Nephron progenitor cell (in vitro differentiated cells): ENCODE results near the gene F13A1.

Experiments used
- DNase-seq: peaks from one replicate; pipeline ENCODE4 v3.0.0; 2021
- H3K27ac Mint-ChIP-seq: 2 replicates; pipeline ENCODE4 v1.8.0; 2021; ENCODE audit warnings: mild to moderate bottlenecking, moderate library complexity, mixed read lengths
- H3K27me3 Mint-ChIP-seq: 2 replicates; pipeline ENCODE4 v1.8.0; 2021; ENCODE audit warnings: mild to moderate bottlenecking, low read depth, mixed read lengths; ENCODE audit not compliant: poor library complexity
- H3K36me3 Mint-ChIP-seq: 2 replicates; pipeline ENCODE4 v1.8.0; 2021; ENCODE audit warnings: low read depth, mixed read lengths
- H3K4me1 Mint-ChIP-seq: 2 replicates; pipeline ENCODE4 v1.8.0; 2021; ENCODE audit warnings: mixed read lengths
- H3K4me3 Mint-ChIP-seq: 2 replicates; pipeline ENCODE4 v1.8.0; 2021; ENCODE audit warnings: mild to moderate bottlenecking, moderate library complexity, mixed read lengths
- H3K9me3 Mint-ChIP-seq: 2 replicates; pipeline ENCODE4 v1.8.0; 2021; ENCODE audit warnings: mild to moderate bottlenecking, moderate library complexity, mixed read lengths
- TF ChIP-seq, protein P1 (sequence below): fragments of 200-600 bp; sonication (generic); IDR thresholded peaks from 2 replicates; pipeline ENCODE4 v1.5.0; 2021; ENCODE audit warnings: antibody characterized with exemption

Gene F13A1

DNA sequence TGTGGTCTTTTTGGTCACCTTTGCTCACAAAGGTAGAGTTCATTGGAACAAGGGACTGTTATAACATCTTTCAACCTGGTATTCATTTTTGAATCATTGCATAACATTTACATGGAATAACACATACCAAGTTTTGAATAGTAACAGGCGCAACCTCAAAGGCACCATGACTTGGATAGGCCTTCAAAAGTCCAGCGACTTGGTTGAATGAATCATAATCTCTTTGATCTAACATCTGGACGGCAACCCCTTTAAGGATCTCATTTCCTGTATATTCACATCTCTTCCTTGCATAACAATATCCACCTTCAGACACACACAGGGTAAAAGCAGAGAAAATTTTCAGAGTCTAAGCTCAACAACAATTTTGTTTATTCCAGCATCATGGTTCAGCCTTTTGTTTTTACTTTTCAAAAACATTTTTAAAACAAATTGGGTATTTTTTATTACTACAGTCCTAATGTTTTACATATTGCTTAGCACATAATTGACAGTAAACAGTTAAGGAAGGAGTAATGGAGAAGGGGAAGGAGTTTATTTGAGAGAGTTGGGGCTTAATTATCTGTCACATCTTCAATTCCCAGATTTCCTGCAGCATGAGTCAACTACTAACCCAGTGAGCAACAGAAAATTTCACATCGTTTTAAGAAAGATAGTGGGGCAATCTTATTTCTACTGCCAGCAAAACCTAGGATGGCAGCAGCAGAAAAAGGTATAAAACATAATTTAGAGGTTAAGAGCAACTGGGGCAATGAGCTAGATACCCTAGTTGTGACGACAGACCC lies 41.8 kb upstream of the F13A1 start:
- DNase-seq, result no peak
- Mint-ChIP-seq H3K9me3 (no peaks in the 10 kb centered on the region), H3K27ac (no peak overlapping the region), H3K4me1 (no peaks in the 10 kb centered on the region), H3K36me3 (no peaks in the 10 kb centered on the region), H3K27me3 (peaks cover 8% of the 10 kb centered on the region), H3K4me3 (no peak overlapping the region)
- TF ChIP-seq, protein P1, sequence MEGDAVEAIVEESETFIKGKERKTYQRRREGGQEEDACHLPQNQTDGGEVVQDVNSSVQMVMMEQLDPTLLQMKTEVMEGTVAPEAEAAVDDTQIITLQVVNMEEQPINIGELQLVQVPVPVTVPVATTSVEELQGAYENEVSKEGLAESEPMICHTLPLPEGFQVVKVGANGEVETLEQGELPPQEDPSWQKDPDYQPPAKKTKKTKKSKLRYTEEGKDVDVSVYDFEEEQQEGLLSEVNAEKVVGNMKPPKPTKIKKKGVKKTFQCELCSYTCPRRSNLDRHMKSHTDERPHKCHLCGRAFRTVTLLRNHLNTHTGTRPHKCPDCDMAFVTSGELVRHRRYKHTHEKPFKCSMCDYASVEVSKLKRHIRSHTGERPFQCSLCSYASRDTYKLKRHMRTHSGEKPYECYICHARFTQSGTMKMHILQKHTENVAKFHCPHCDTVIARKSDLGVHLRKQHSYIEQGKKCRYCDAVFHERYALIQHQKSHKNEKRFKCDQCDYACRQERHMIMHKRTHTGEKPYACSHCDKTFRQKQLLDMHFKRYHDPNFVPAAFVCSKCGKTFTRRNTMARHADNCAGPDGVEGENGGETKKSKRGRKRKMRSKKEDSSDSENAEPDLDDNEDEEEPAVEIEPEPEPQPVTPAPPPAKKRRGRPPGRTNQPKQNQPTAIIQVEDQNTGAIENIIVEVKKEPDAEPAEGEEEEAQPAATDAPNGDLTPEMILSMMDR, result no peak

DNA sequence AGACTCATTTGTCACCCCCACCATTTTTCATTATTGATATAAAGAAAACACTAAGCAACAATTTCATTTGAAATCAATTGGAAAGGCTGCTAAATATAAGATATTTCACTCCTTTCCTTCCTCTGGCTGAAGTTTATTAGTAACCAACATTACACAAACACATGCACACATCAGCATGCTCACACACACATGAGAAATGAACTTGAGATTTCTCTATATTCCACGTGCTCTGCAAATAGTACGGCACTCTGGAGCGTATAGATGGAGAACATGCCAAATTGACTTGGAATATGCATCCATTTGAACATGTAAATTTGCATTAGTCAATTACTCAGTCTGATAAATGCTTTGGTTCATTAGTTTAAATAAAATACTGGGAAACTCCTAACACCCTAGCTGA lies 37.1 kb upstream of the F13A1 start:
- no peaks in the 10 kb centered on the region for H3K36me3 Mint-ChIP-seq
- H3K9me3 Mint-ChIP-seq, result no peaks in the 10 kb centered on the region
- H3K4me3 Mint-ChIP-seq, result no peak overlapping the region
- no peak overlapping the region for H3K27ac Mint-ChIP-seq
- DNase-seq, result no peak
- TF ChIP-seq, protein P1, result no peak
- H3K4me1 Mint-ChIP-seq, result peaks cover 4% of the 10 kb centered on the region
- H3K27me3 Mint-ChIP-seq, result peaks cover 16% of the 10 kb centered on the region

DNA sequence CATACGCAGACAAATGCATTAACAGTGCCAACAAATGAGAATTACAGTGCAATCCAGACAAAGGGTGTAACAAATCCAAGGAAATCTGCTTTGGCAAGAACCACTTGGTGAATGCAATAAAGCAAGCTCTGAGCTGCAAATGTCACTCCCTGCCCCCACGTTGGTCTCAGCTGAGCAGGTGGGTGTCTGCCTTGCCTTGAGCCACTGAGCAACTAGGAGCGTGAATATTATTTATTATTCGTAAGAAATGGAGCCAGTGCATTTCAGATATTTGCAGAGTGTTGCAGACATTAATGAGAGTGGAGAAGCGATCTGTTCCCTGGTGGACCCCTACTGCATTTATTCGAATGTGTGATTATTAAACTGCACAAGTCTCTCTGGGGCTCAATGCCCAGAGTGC lies 36.6 kb upstream of the F13A1 start:
- Mint-ChIP-seq H3K4me3 (no peak overlapping the region), H3K27me3 (peaks cover 19% of the 10 kb centered on the region), H3K27ac (no peak overlapping the region), H3K9me3 (no peaks in the 10 kb centered on the region), H3K36me3 (no peaks in the 10 kb centered on the region), H3K4me1 (peaks cover 4% of the 10 kb centered on the region)
- TF ChIP-seq, protein P1, result no peak
- no peak for DNase-seq

DNA sequence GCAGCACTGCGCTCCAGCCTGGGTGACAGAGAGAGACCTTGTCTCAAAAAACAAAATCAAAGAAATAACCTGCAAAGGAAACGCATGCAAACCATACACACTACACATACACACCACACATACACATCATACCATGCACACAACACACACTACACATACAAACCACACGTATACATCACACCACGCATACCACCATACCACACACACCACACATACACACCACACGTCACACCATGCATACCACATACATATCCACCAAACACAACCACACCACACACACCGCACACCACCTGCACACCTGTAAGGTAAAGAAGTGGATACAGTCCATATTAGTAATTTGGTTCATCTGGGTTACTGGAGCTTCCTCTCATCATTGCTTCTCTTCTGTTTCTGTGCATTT lies 32.3 kb upstream of the F13A1 start:
- no peak for DNase-seq
- TF ChIP-seq, protein P1, result no peak
- Mint-ChIP-seq H3K9me3 (no peaks in the 10 kb centered on the region), H3K4me1 (peaks cover 4% of the 10 kb centered on the region), H3K4me3 (no peak overlapping the region), H3K36me3 (no peaks in the 10 kb centered on the region), H3K27me3 (peaks cover 34% of the 10 kb centered on the region), H3K27ac (no peak overlapping the region)

DNA sequence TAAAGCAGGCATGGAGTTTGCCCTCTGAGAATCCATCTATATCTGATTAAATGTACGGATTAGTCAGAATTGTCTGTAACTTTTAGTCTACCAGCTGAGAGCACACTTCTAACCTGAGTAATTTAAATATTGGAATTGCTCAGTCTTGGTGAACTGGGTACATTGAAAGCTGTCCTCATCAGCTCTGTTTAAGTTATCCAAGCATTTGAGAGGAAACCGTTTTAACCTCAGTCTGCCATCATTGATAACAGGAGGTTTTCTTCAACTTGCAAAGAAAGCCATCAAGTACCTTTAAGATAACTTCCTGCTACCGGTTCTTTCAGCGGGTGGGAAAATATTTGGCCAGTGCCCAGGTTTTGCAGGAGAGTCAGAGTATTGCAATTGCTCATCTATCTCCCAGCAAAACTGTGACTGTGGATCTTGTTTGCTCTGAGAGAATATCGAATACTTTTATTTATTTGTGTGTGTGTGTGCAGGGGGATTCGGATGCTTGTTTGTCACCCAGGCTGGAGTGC lies 31.1 kb upstream of the F13A1 start:
- DNase-seq, result no peak
- H3K4me1 Mint-ChIP-seq, result peaks cover 1% of the 10 kb centered on the region
- H3K36me3 Mint-ChIP-seq, result no peaks in the 10 kb centered on the region
- H3K4me3 Mint-ChIP-seq, result no peak overlapping the region
- H3K27me3 Mint-ChIP-seq, result peaks cover 34% of the 10 kb centered on the region
- H3K9me3 Mint-ChIP-seq, result no peaks in the 10 kb centered on the region
- H3K27ac Mint-ChIP-seq, result no peak overlapping the region
- TF ChIP-seq, protein P1, result no peak

DNA sequence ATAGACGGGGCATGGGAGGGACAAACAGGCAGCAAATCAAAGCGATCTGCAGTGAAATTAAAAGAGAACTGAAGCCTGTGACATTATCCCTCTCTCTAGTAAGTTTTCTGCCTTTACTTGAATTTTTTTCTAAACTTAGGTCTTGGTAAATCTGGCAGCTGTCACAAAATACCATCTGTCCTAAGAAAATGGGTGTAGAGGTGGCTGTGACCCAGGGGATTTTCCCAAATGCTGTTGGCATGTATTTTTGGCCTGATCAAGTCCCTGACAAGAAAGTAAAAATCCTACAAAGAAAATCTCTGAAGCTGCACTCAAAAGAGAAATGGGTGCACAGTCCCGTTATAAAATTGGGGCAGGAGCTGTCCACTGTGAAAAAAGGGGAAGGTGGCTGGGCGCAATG lies 30.2 kb upstream of the F13A1 start:
- no peaks in the 10 kb centered on the region for H3K9me3 Mint-ChIP-seq
- TF ChIP-seq, protein P1, result no peak
- no peaks in the 10 kb centered on the region for H3K36me3 Mint-ChIP-seq
- H3K4me3 Mint-ChIP-seq, result no peak overlapping the region
- H3K27ac Mint-ChIP-seq, result no peak overlapping the region
- no peak for DNase-seq
- no peaks in the 10 kb centered on the region for H3K4me1 Mint-ChIP-seq
- H3K27me3 Mint-ChIP-seq, result peaks cover 34% of the 10 kb centered on the region
